WERI-Rb-1 (cell line): Measurements from ENCODE around the gene RTTN.
"Not testable (repeated sequence)": the region's sequence is repeated elsewhere in the genome, so short reads cannot be mapped to it uniquely, and the experiment has no call there.

ENCODE experiments used
- DNase-seq: peaks from one replicate; pipeline ENCODE4 v3.0.0-alpha.2; 2020
- H3K27ac ChIP-seq: fragments of 250-450 bp; sonication (Bioruptor Pico); 2 replicates; pipeline ENCODE4 v1.5.1; 2020; ENCODE audit warnings: mild to moderate bottlenecking, moderate library complexity
- H3K27me3 ChIP-seq: fragments of 250-450 bp; sonication (Bioruptor Pico); 2 replicates; pipeline ENCODE4 v1.5.1; 2021; ENCODE audit warnings: mild to moderate bottlenecking, low read depth, moderate library complexity; ENCODE audit not compliant: insufficient read depth, severe bottlenecking
- H3K36me3 ChIP-seq: fragments of 250-450 bp; sonication (Bioruptor Pico); 2 replicates; pipeline ENCODE4 v1.5.1; 2020; ENCODE audit warnings: mild to moderate bottlenecking, moderate library complexity
- H3K4me3 ChIP-seq: 2 replicates; pipeline ENCODE4 v1.5.1; 2011; ENCODE audit warnings: low read depth, mild to moderate bottlenecking, control low read depth, low read length
- H3K9me3 ChIP-seq: fragments of 250-450 bp; sonication (Bioruptor Pico); 2 replicates; pipeline ENCODE4 v1.5.1; 2021; ENCODE audit warnings: mild to moderate bottlenecking, moderate library complexity; ENCODE audit not compliant: severe bottlenecking
- CTCF ChIP-seq: IDR thresholded peaks from 2 replicates; pipeline ENCODE4 v1.5.1; 2011; ENCODE audit warnings: low read depth, mild to moderate bottlenecking, control low read depth, inconsistent platforms, low read length

RTTN gene

DNA sequence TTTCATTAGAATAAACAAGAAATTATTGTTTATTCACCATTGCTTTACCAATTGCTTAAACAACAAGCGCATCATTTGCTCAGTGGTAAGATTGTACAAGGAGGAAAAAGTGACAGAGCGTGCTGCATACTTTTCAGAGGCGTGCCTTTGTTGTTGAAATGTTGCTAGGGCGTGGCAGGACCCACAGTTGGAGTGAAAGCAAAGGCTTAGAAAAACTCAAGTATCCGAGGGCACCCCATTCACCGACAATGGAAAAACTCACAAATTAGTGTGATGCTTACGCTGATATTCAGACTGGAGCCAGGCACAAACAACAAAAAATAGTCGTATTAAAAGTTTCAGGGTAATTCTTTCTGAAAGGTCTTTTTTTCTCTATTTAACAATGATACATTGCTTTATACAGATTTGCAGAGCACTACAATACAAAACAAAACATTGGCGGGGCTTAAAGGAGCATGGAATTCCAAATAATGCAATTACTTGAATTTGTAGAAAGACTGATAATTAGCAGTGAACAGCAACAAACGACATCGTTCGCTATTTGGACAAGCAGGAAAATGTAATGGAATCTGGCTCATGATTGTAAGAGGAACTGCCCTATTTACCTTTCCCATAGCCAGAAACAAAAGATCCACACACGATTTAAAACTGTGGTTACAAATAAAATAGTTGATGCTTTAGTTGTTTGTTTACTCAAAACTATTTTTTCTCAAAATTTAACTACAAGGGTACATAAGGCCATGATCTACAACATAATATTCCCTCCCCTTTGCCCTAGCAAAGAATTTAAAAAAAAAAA lies 37.8 kb upstream of the RTTN start:
- no peak for DNase-seq
- Histone ChIP-seq H3K9me3 (no peaks in the 10 kb centered on the region), H3K4me3 (no peak overlapping the region), H3K27ac (no peak overlapping the region), H3K36me3 (no peaks in the 10 kb centered on the region), H3K27me3 (no peaks in the 10 kb centered on the region)
- no peak for TF ChIP-seq CTCF

GRCh38 chr18:70236921-70237320 lies 31.4 kb upstream of the RTTN start:
- DNase-seq, H3K27ac ChIP-seq, H3K4me3 ChIP-seq, H3K9me3 ChIP-seq, H3K27me3 ChIP-seq, H3K36me3 ChIP-seq: not testable (repeated sequence)

DNA sequence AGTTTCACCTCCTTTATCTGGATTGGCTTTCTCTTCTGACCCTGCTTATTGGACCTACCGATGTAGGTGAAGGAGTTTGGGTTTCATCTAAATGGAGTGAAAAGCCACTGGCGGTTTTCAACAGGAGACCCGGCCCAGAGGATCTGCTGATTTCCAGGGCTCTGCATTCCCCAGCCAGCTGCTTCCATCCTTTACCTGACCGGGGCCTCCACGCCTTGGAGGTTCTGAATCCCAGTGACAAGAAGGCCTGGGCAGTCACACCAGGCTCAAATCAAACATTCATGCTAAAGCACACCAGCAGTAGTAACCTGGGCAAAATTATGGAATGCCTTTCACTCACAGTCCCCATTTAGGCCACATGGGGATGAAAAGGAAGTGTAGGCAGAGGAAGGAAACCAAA lies 30.0 kb upstream of the RTTN start:
- no peak overlapping the region for H3K4me3 ChIP-seq
- no peaks in the 10 kb centered on the region for H3K36me3 ChIP-seq
- no peak for TF ChIP-seq CTCF
- no peaks in the 10 kb centered on the region for H3K27me3 ChIP-seq
- no peak overlapping the region for H3K27ac ChIP-seq
- DNase-seq, result no peak
- no peaks in the 10 kb centered on the region for H3K9me3 ChIP-seq

GRCh38 chr18:70234667-70235459 lies 29.4 kb upstream of the RTTN start:
- Histone ChIP-seq H3K9me3 (no peaks in the 10 kb centered on the region), H3K4me3 (no peak overlapping the region), H3K27me3 (no peaks in the 10 kb centered on the region), H3K36me3 (no peaks in the 10 kb centered on the region), H3K27ac (no peak overlapping the region)
- no peak for DNase-seq
- TF ChIP-seq CTCF, result no peak

- Histone ChIP-seq H3K4me3 (no peak overlapping the region), H3K9me3 (no peaks in the 10 kb centered on the region), H3K27me3 (no peaks in the 10 kb centered on the region), H3K27ac (no peak overlapping the region), H3K36me3 (no peaks in the 10 kb centered on the region)
- DNase-seq, result no peak
- no peak for TF ChIP-seq CTCF
These were observed 28.5 kb upstream of the RTTN start for GRCh38 chr18:70233974-70234373.

- no peaks in the 10 kb centered on the region for H3K9me3 ChIP-seq
- no peak overlapping the region for H3K4me3 ChIP-seq
- DNase-seq, result no peak
- no peaks in the 10 kb centered on the region for H3K27me3 ChIP-seq
- TF ChIP-seq CTCF, result no peak
- no peaks in the 10 kb centered on the region for H3K36me3 ChIP-seq
- no peak overlapping the region for H3K27ac ChIP-seq
These were observed 26.8 kb upstream of the RTTN start for GRCh38 chr18:70232261-70232660.
